Upper lobe of left lung (tissue), 4 donors: ENCODE results near the gene NAGS.

Experiments used
- CTCF ChIP-seq, 6 experiments: fragments of 450-650 bp in 4 of 6; fragments of 200-600 bp in 2 of 6; sonication (generic) in 2 of 6; IDR thresholded peaks; one replicate each; pipeline ENCODE4 v1.5.1; 2016 to 2019; ENCODE audit warnings: antibody characterized with exemption in 6 of 6
- EP300 ChIP-seq, 4 donors: sonication (generic); formaldehyde crosslinking; IDR thresholded peaks; one replicate each; pipeline ENCODE4 v1.5.1; 2017; ENCODE audit warnings: antibody characterized with exemption in 4 of 4, control low read depth in 2 of 4
- POLR2A ChIP-seq, 4 donors: fragments of 450-650 bp; IDR thresholded peaks; one replicate each; pipeline ENCODE4 v1.5.1; 2016 to 2017; ENCODE audit warnings: antibody characterized with exemption in 4 of 4, mild to moderate bottlenecking in 2 of 4
- POLR2AphosphoS5 ChIP-seq, 2 donors: sonication (generic); formaldehyde crosslinking; IDR thresholded peaks; one replicate each; pipeline ENCODE4 v1.5.1; 2017; ENCODE audit warnings: antibody characterized with exemption in 2 of 2

- TF ChIP-seq CTCF (IDR thresholded peaks at IDR 0.05) (no peak), POLR2A (IDR thresholded peaks at IDR 0.05) (no peak), POLR2AphosphoS5 (IDR thresholded peaks at IDR 0.05) (no peak), EP300 (IDR thresholded peaks at IDR 0.05) (no peak)
These were observed 29.8 kb upstream of the NAGS start for GRCh38 chr17:43974382-43975266.
